ENCODE results near the gene SCGB1A1.

SCGB1A1 gene

GRCh38 chr11:62398011-62398994, 20.5 kb upstream of the SCGB1A1 start:
- DNase-seq (ENCODE audit: low read depth in 1 of 2, low spot score in 1 of 2) = no peak

GRCh38 chr11:62399172-62399877, 19.5 kb upstream of the SCGB1A1 start:
- no peak for DNase-seq (ENCODE audit: low read depth in 1 of 2, low spot score in 1 of 2)

GRCh38 chr11:62399878-62400266, 19.0 kb upstream of the SCGB1A1 start:
- no peak for DNase-seq (ENCODE audit: low read depth in 1 of 2, low spot score in 1 of 2)

- no peak for DNase-seq (ENCODE audit: low read depth in 1 of 2, low spot score in 1 of 2)
These were observed 18.6 kb upstream of the SCGB1A1 start for GRCh38 chr11:62400281-62400680.

- no peak for DNase-seq (ENCODE audit: low read depth in 1 of 2, low spot score in 1 of 2)
These were observed 18.1 kb upstream of the SCGB1A1 start for GRCh38 chr11:62400760-62401159.

GRCh38 chr11:62401356-62401755, 17.5 kb upstream of the SCGB1A1 start:
- no peak for DNase-seq (ENCODE audit: low read depth in 1 of 2, low spot score in 1 of 2)

GRCh38 chr11:62401811-62402210, 17.0 kb upstream of the SCGB1A1 start:
- no peak for DNase-seq (ENCODE audit: low read depth in 1 of 2, low spot score in 1 of 2)

GRCh38 chr11:62402226-62402959, 16.4 kb upstream of the SCGB1A1 start:
- peak; percentile 26 to 33 for DNase-seq (ENCODE audit: low read depth in 1 of 2, low spot score in 1 of 2)

- DNase-seq (ENCODE audit: low read depth in 1 of 2, low spot score in 1 of 2) = no peak
These were observed 15.7 kb upstream of the SCGB1A1 start for GRCh38 chr11:62402960-62403730.

- no peak for DNase-seq (ENCODE audit: low read depth in 1 of 2, low spot score in 1 of 2)
These were observed 14.4 kb upstream of the SCGB1A1 start for GRCh38 chr11:62404435-62404834.

- no peak for DNase-seq (ENCODE audit: low read depth in 1 of 2, low spot score in 1 of 2)
These were observed 13.9 kb upstream of the SCGB1A1 start for GRCh38 chr11:62404901-62405300.

- no peak for DNase-seq (ENCODE audit: low read depth in 1 of 2, low spot score in 1 of 2)
These were observed 12.8 kb upstream of the SCGB1A1 start for GRCh38 chr11:62406034-62406433.

GRCh38 chr11:62409831-62410230, 9.0 kb upstream of the SCGB1A1 start:
- DNase-seq (ENCODE audit: low read depth in 1 of 2, low spot score in 1 of 2) = no peak

- no peak for DNase-seq (ENCODE audit: low read depth in 1 of 2, low spot score in 1 of 2)
These were observed 7.9 kb upstream of the SCGB1A1 start for GRCh38 chr11:62410972-62411371.

- DNase-seq (ENCODE audit: low read depth in 1 of 2, low spot score in 1 of 2) = no peak
These were observed 7.3 kb upstream of the SCGB1A1 start for GRCh38 chr11:62411524-62411923.

- no peak for DNase-seq (ENCODE audit: low read depth in 1 of 2, low spot score in 1 of 2)
These were observed 5.7 kb upstream of the SCGB1A1 start for GRCh38 chr11:62413060-62413696.

GRCh38 chr11:62416596-62416995, 2.2 kb upstream of the SCGB1A1 start:
- DNase-seq (ENCODE audit: low read depth in 1 of 2, low spot score in 1 of 2) = no peak

- DNase-seq (ENCODE audit: low read depth in 1 of 2, low spot score in 1 of 2) = no peak
These were observed 697 bp upstream of the SCGB1A1 start for GRCh38 chr11:62418136-62418535.

- DNase-seq (ENCODE audit: low read depth in 1 of 2, low spot score in 1 of 2) = no peak
These were observed 589 bp downstream of the SCGB1A1 start for GRCh38 chr11:62419314-62419929.

- DNase-seq (ENCODE audit: low read depth in 1 of 2, low spot score in 1 of 2) = no peak
These were observed 1.1 kb downstream of the SCGB1A1 start for GRCh38 chr11:62419943-62420342.

Measured in activated CD4-positive, alpha-beta T cell treated with anti-CD3 and anti-CD28 coated beads, Interleukin-2, amount 50 U/mL, for 24 hours (primary cell).